Measurements from ENCODE around the gene GALNT5.

The GALNT5 gene

DNA sequence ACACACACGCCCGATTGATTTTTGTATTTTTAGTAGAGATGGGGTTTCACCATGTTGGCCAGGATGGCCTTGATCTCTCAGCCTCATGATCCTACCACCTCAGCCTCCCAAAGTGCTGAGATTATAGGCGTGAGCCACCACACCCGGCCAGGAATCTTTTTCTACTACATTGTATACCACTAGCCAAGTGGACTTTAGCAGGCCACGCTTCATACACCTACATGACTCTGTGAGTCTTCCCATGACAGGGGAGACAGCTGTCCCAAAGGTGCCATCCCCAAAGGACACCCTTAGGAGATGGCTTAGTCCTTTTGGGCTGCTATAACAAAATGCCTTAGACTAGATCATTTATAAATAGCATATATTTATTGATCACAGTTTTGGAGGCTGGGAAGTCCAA lies 35.3 kb downstream of the GALNT5 start:
- no peak for DNase-seq

- no peak for DNase-seq
These were observed 39.0 kb downstream of the GALNT5 start for GRCh38 chr2:157296490-157296889.

GRCh38 chr2:157296958-157297357 lies 39.5 kb downstream of the GALNT5 start:
- no peak for DNase-seq

DNA sequence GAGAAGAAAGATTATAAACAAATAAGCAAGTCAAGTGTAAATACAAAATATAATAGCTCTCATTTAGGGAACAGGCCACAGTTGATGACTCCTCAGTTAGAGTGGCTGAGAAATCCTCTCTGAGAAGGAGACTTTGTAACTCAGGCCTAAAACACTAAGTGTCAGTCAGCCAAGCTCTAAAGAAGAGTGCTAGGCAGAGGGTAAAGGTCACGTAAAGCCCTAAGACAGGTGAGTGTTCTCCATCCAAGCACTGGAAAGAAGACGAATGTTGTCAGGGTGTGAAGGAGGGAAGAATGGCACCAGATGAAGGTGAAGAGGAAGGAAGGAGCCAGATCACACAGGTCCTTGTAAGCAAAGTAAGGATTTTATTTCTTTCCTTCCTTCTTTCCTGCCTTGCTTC lies 43.8 kb downstream of the GALNT5 start:
- no peak for DNase-seq

DNA sequence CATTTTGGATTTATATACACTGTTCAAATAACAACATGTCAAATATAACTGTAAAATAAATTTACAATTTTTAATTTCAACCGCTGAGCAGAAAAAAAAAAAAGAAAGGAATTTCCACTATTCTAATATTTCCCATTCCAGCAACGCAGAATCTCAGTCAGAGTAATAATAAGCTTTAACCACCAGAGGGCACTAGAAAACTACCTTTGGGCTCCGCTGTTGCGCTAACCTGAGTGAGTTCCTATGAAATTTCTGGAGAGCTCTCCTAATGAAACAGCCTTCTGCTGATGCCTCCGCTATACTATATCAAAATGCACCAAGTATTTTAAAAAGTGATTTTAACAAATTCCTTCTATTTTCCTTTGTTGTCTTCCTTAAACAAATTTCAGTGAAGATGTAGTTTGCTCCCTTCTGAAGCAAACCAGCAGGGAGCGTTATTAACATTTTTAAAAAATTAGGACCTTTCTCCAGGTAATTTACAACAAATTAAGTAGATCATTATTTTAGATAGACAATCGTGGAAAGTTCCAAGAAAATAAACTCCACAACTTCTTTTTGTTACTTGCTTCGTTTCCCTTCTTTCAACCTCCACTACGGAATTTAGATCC lies 45.1 kb downstream of the GALNT5 start:
- DNase-seq = peak; percentile 56

- no peak for DNase-seq
These were observed 46.1 kb downstream of the GALNT5 start for GRCh38 chr2:157303612-157304011.

DNA sequence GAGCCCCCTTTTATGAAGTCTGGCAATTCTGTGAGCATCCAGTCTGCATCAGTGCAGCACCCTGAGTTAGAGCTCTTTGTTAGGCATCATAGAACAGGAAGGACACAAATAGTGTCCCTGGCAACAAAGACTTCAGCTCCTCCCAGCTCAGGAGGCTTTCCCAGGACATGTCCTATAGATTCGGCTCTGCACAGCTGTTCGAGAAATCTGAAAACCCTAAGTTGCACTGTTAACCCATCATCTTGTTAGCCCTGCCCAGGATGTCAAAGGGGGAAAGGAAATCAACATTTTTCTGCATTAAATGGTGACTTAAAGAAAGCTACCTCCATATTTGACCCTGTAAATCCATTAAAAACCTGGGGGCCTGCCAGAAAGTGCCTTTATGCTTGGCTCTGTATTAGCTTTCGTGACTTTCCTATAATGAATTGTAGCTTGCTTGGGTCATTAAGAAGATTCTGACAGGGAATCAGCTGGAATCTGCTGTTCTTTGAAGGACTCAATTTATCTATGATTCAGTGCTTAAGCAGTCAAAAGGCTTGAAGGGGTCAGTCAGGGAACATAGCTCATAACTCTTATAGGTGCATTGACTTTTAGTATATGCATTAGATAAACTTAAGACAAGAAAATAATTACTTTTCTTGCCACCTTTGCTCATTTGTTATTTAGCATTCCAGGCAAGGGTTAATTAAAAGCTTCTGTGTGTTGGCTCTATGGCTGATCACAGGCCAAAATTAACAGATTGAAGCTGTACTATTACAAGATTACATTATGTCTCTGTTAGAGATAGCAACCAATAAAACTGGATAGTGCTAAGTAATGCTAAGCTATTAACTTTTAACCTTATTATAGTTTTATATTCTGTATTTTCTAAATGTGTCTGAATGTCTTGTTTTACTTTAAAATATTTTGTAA lies 47.6 kb downstream of the GALNT5 start:
- peak; percentile 2 for DNase-seq

DNA sequence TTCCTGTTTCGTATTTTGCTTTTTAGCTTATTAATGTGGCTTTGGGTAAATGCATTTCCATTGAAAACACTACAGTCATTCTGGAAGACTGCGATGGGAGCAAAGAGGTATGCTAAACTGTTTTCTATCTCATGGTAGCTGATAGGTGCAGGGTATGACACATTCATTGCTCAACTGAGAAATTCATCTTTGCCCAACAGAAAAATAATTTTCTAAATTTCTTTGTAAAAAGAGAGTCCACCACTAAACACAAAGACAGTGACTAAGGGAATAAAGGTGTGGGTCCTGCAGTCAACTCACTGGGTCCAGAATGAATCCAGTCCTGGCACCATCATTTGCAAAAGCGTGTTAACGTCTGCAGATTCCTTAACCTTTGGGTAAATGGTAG lies 48.2 kb downstream of the GALNT5 start:
- no peak for DNase-seq

GRCh38 chr2:157307021-157307420 lies 49.5 kb downstream of the GALNT5 start:
- DNase-seq = no peak

- no peak for DNase-seq
These were observed 52.4 kb downstream of the GALNT5 start for GRCh38 chr2:157309878-157310277.

- DNase-seq = no peak
These were observed 54.2 kb downstream of the GALNT5 start for GRCh38 chr2:157311706-157312105.

GRCh38 chr2:157312866-157313486 lies 55.5 kb downstream of the GALNT5 start:
- no peak for DNase-seq

GRCh38 chr2:157315901-157316300 lies 58.4 kb downstream of the GALNT5 start:
- peak; percentile 23 for DNase-seq

DNA sequence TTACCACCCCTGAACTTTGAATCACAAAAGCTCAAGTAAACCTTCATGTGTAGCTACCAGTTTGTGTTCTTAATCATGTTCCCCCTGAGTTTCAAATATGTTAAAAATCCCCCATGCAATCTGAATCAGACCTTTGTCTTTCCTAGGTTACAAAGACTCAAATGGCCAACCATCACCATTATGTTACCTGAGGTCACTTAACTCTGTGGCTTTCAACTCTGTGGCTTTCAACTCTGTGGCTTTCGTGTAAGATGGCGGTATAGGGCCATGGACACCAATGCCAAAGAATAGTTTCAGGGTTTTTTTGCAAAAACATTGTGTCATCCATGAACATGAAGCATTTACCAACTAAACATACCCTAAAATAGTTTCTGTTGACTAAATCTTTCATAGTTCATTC lies 61.4 kb downstream of the GALNT5 start:
- DNase-seq = no peak

GRCh38 chr2:157319795-157320194 lies 62.3 kb downstream of the GALNT5 start:
- no peak for DNase-seq

GRCh38 chr2:157320409-157320808 lies 62.9 kb downstream of the GALNT5 start:
- no peak for DNase-seq

DNA sequence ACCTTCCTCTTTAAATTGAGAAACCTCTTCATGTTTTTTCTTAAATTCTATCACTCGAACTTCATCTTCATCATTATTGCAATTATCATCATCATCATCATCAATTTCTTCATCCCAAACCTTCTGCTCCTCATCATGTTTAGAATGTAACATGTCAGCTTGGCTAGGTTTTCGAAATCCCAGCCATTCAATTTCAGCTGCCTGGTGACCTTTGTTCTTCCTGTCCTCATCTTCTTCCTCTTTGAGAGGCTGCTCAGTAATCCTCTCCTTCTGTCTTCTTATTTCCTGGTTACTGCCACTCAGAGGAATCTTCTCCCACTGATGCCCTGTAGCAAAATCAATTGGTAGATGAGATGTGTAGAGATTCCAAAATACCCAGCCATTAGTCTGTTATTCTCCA lies 64.0 kb downstream of the GALNT5 start:
- DNase-seq = no peak

DNA sequence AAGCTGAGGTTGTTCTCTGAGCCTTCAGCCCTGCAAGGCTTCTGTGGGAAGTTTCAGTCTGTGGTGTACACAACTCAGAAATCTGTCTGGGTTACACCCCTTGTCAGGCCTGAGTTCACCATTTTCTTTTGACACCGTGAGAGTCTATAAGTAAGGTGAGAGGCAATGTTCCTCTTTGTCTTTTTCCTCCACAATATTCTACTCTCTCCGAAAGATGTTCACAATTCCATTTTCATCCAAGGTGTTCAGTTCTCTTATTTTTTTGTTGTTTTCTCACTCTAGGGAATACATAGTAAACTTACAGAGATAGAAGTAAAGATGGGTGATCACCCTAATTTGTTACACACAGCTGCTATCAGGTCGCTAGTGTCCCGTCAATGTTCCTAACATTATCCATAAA lies 64.9 kb downstream of the GALNT5 start:
- no peak for DNase-seq

DNA sequence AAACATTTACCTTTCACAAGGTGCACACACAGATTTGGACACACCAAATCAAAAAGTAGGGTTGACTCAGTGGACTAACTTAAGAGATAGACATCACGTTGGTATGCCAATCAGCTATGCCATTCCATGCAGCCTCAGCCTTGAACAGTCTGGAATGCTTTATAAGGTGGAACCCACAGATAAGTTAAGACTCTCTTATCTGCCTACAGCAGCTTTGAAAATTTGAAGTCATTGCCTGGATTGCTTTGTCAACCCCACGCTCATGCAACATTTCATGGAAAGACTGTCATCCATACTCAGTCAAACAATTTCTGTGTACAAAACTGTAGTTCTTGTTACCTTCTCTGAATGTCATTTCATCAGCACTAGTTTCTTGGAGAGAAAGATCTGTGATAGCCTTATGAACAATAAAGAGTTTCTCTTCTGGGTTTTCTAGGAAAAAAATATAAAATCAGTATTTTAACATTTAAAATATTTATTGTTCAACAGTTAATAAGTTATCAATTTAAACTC lies 66.9 kb downstream of the GALNT5 start:
- no peak for DNase-seq

GRCh38 chr2:157325786-157326185 lies 68.3 kb downstream of the GALNT5 start, which contains the start of gene ERMN:
ERMN (minus strand) TSS chr2:157325824; CDS start chr2:157325642, 182 bp downstream.
- DNase-seq = peak; percentile 59

DNA sequence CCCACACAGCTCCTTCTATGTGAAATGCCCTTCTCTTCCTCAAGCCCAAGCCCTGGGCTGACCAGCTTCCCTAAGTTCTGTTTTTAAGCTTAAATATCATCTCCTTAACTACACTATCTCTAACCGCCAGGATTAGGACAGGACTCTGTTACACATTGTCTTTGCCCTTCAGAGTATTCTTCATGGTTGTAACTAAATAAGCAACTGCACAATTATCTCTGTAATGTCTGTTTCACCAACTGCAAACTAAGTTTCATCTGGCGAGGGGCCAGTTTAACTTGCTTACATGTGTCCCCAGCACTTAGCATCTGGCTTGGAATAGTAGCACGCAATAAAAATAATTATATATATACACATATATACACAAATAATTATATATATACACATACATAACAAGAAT lies 69.2 kb downstream of the GALNT5 start:
- no peak for DNase-seq

DNA sequence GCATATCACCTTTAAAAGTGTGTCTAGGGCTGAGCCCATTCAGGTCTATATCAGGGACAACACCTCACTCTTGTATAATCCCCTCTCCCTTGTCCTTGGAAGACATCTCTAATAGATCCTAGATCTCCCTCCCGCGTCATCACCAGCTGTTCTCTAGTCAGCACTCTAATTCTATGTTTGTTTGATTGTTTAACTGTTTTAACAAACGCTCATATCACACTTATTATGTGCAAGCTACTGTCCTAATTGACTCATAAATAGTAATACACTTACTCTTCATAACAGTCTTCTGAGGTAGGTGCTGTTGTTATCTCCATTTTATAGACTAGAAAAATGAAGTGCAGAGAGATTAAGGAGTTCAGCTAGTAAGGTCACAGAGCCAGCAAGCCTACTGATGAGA lies 69.7 kb downstream of the GALNT5 start:
- DNase-seq = no peak

GRCh38 chr2:157327621-157328500 lies 70.4 kb downstream of the GALNT5 start:
- peak; percentile 66 for DNase-seq

All from NCI-H146 (cell line).